DOHH2 (cell line): ENCODE measurements around the gene ACAA1.

ENCODE experiments used
- EZH2phosphoT487 ChIP-seq: fragments of 200-600 bp; sonication (generic); IDR thresholded peaks from 2 replicates; pipeline ENCODE4 v1.6.1; 2017; ENCODE audit warnings: borderline replicate concordance, mild to moderate bottlenecking, antibody characterized with exemption, low read length, moderate library complexity, mixed read lengths
- TF ChIP-seq, protein P1 (sequence below): fragments of 200-600 bp; sonication (generic); IDR thresholded peaks from one replicate; pipeline ENCODE4 v1.5.1; 2014; ENCODE audit warnings: antibody characterized with exemption, mild to moderate bottlenecking, low read depth, low read length; ENCODE audit not compliant: poor library complexity, severe bottlenecking

- TF ChIP-seq, protein P1, sequence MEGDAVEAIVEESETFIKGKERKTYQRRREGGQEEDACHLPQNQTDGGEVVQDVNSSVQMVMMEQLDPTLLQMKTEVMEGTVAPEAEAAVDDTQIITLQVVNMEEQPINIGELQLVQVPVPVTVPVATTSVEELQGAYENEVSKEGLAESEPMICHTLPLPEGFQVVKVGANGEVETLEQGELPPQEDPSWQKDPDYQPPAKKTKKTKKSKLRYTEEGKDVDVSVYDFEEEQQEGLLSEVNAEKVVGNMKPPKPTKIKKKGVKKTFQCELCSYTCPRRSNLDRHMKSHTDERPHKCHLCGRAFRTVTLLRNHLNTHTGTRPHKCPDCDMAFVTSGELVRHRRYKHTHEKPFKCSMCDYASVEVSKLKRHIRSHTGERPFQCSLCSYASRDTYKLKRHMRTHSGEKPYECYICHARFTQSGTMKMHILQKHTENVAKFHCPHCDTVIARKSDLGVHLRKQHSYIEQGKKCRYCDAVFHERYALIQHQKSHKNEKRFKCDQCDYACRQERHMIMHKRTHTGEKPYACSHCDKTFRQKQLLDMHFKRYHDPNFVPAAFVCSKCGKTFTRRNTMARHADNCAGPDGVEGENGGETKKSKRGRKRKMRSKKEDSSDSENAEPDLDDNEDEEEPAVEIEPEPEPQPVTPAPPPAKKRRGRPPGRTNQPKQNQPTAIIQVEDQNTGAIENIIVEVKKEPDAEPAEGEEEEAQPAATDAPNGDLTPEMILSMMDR: no peak
- TF ChIP-seq EZH2phosphoT487: no peak
Observed at GRCh38 chr3:38146504-38146903, 9.6 kb upstream of the ACAA1 start.
